Measurements from ENCODE around the gene INVS.
"Not testable (repeated sequence)": the region's sequence is repeated elsewhere in the genome, so short reads cannot be mapped to it uniquely, and the experiment has no call there.

Gene INVS, protein sequence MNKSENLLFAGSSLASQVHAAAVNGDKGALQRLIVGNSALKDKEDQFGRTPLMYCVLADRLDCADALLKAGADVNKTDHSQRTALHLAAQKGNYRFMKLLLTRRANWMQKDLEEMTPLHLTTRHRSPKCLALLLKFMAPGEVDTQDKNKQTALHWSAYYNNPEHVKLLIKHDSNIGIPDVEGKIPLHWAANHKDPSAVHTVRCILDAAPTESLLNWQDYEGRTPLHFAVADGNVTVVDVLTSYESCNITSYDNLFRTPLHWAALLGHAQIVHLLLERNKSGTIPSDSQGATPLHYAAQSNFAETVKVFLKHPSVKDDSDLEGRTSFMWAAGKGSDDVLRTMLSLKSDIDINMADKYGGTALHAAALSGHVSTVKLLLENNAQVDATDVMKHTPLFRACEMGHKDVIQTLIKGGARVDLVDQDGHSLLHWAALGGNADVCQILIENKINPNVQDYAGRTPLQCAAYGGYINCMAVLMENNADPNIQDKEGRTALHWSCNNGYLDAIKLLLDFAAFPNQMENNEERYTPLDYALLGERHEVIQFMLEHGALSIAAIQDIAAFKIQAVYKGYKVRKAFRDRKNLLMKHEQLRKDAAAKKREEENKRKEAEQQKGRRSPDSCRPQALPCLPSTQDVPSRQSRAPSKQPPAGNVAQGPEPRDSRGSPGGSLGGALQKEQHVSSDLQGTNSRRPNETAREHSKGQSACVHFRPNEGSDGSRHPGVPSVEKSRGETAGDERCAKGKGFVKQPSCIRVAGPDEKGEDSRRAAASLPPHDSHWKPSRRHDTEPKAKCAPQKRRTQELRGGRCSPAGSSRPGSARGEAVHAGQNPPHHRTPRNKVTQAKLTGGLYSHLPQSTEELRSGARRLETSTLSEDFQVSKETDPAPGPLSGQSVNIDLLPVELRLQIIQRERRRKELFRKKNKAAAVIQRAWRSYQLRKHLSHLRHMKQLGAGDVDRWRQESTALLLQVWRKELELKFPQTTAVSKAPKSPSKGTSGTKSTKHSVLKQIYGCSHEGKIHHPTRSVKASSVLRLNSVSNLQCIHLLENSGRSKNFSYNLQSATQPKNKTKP

DNA sequence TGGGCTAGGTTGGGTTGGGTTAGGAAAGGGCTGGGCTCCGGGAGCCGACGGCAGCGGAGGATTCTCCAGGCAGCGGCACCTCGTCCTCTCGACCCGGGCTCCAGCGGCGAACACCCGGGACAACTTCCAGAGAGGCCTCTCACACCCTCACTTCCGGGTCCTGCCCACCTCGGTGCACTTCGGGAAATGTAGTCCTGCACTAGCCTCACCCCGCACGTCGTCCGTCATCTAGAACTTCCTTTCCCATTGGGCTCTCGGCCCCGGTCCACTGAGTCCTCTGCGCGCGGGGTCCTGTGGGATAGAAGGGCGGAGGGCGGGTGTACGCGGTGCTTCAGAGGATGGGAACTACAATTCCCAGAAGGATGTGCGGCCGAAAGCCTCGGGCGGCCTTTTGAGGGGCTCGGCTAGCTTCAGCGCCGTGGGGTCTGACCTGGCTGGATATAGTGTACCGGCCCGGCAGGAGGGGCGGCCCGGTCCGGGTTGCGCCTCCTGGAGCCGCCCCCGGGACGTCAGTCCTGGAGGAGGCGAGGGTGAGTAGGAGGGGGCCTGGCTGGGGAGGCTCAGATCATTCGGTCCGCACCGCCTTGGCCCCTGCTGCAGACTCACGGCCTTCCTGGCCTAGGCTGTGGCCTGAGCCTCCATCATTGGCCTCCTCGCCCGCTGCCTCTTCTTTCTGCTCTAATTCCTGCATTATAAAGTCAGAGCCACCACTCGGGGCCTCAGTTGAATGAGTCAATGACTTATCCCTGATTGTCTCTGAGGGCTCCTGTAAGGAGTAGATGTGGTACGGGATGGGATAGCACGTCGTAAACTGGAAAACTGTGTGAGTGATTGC, at the start of gene INVS, which contains the start of gene ERP44:
TSS of gene INVS (plus strand) at position 357 of the 835 bp plus-strand sequence. CDS start 5,279 bp downstream, outside the sequence.
TSS of gene ERP44 (minus strand) at position 114 of the 835 bp plus-strand sequence. CDS start 160 bp downstream, outside the sequence.
- peak; percentile 100 for DNase-seq (ENCODE audit: low spot score)

DNA sequence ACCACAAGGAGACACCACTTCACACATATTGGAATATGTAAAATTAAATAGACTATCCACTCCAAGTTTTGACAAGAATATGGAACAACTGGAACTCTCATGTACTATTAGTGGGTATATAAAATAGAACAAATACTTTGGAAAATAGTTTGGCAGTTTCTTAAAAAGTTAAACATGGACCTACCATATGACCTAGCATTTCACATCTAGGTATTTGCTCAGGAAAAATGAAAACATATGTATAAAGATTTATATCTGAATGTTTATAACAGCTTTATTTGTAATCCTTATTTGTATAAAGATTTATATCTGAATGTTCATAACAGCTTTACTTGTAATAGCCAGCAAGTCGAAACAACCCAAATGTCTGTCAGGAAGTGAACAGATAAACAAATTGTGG, 49.5 kb upstream of the INVS start:
- no peak for DNase-seq (ENCODE audit: low spot score)

DNA sequence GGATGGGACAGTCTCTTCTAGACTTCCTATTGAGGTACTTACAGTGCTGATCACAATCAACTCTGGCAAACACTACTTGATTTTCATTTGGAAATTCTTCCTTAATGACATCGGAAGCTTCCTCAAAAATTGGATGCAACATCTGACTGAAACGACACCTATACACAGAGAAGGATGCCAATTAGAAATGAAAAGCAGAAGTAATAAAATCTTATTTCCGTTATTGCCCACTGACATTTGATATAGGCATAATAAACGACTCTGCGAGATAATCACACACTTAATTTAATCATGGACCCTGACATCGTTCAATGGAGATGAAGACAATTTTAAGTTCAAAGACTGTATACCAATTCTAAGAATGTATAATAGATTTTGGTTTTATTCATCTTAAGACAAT, 46.7 kb upstream of the INVS start:
- DNase-seq (ENCODE audit: low spot score) = no peak

DNA sequence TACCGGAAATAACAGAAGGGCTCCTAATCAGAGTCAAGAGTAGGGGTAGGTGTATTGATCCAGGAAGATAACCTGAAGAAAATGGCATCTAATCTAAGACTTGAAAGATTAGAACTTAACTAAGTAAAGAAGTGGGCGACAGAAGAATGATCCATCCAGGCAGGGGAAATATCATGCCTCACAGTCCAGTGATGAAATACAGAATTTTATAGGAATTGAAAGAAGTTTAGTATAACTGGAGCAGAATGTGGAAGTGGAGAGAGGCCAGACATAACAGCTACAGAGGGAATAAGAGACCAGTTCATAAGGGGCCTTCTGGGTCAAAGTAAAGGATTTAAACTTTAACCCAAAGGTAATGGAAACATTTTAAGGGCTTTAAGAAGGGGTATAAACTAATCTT, 42.5 kb upstream of the INVS start:
- no peak for DNase-seq (ENCODE audit: low spot score)

DNA sequence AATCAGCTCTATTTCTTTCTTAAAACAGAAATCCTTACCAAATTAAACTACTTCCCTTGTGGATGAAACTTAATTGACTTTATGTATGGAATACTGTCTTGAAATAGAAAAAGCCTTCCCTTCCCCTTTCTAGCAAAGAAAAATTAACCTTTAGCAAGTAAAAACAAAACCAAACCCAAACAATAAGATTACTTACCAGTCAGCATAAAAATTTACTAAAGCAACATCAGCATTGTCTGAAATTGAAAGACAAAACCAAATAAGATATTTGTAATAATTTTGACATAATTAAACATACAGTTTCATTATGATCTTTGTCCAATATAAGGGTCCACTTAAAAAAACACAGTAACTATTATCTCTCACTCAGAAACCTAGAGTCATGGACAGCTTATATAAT, 41.4 kb upstream of the INVS start:
- DNase-seq (ENCODE audit: low spot score) = no peak

DNA sequence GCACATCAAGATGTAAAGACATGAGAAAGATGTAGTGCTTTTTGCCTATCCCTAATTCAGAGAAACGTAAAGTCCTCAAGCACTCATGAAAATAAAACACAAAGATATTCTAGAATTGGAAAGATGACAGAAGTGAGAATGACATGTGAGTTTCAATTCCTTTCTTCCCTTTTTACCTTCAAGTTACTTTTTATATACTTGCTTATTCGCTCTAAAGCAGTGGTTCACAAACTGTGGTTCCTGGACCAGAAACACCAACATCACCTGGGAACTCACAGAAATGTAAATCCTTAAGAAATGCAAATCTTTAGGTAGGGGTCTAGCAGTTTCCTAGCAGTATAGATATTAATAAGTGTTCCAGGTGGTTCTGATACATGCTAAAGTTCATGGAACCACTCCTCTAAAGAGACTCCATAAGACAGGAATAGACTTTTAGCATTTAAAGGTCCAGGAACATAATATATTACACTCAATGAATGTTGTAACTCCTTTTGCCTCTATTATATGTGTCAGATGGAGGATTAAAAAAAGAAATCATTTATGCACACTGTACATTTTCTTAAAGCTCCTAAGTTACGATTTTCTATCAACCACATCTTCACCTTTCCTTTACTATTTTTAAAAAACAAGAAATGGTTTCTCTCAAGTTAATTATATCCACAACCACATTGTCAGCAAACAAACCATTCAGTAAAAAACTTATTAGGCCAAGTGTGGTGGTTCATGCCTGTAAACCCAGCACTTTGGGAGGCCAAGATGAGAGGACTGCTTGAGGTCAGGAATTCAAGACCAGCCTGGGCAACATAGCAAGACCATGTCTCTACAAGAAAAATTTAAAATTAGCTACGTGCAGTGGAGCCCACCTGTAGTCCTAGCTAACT, 40.1 kb upstream of the INVS start:
- no peak for DNase-seq (ENCODE audit: low spot score)

DNA sequence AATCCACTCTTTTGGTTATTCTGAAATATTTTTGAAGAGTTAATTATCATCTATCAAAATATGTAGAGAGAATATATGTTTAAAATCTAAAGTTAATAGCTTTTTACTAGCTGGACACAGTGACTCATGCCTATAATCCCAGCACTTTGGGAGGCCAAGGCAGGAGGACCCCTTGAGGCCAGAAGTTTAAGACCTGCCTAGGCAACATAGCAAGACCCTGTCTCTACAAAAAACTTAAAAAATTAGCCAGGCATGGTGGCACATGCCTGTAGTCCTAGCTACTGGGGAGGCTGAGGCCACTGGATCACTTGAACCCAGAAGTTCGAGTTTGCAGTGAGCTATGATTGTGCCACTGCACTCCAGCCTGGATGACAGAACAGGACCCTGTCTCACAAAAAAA, 36.4 kb upstream of the INVS start:
- DNase-seq (ENCODE audit: low spot score) = not testable (repeated sequence)

DNA sequence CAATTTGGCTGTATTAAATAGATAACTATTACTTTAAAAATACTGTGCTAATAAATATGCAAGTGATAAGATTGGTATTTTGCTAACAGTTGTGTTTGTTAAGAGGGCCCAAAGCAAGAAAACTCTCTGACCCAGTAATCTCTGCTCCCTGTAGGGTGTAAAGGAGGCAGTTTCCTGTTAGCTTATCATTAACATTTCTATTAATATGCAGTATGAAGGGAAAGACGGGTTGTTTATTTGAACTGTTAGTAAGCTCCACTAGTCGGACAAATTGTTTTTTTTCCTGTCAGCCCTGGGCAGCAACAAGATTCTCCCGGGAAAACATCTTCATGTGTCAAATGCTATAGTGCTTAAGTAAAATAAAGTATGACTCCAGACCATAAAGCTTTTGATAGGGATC, 35.9 kb upstream of the INVS start:
- no peak for DNase-seq (ENCODE audit: low spot score)

DNA sequence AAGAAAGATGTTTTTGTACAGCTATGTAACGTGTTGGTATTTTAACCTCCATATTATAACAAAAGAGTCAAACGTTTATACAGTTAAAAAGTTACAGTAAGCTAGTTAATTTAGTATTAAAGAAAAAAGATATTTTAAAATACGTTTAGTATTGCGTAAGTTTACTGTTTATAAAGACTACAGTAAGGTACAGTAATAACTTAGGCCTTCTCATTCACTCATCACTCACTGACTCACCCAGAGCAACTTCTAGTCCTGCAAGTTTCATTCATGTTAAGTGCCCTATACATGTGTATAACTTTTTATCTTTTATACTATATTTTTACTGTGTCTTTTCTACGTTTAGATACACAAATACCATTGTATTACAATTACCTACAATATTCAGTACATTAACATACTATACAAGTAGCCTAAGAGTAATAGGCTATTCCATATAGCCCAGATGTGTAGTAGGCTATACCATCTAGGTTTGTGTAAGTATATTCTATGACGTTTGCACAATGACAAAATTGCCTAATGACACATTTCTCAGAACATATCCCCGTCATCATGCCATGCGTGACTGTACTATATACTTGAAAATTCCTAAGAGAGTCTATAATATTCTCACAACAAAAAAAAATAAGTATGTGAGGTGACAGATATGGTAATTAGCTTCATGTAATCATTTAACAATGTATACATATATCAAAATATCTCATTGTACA, 34.0 kb upstream of the INVS start:
- no peak for DNase-seq (ENCODE audit: low spot score)

DNA sequence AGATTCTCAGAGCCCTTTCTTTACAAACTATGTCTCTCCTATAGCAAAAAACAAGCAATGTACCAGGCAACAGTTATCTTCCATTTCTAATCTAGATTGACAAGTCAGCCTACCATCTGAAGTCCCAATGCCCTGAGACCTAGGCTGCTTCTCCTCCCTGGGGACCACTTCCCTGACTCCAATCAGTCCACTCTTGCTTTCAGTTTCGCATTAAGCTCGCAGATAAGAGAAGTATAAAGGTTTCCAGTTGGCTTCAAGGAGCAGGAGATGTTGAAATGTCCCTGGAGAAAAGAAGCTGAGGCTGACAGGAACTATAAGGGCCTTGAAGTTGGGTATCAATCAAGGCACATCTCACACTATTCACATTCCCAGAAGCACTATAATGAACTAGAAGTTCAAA, 32.5 kb upstream of the INVS start:
- DNase-seq (ENCODE audit: low spot score) = no peak

DNA sequence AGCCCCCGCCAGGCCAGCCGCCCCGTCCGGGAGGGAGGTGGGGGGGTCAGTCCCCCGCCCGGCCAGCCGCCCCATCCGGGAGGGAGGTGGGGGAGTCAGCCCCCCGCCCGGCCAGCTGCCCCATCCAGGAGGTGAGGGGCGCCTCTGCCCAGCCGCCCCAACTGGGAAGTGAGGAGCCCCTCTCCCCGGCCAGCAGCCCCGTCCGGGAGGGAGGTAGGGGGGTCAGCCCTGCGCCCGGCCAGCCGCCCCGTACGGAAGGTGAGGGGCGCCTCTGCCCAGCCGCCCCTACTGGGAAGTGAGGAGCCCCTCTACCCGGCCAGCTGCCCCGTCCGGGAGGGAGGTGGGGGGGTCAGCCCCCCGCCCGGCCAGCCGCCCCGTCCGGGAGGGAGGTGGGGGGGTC, 31.1 kb upstream of the INVS start:
- DNase-seq (ENCODE audit: low spot score) = not testable (repeated sequence)

DNA sequence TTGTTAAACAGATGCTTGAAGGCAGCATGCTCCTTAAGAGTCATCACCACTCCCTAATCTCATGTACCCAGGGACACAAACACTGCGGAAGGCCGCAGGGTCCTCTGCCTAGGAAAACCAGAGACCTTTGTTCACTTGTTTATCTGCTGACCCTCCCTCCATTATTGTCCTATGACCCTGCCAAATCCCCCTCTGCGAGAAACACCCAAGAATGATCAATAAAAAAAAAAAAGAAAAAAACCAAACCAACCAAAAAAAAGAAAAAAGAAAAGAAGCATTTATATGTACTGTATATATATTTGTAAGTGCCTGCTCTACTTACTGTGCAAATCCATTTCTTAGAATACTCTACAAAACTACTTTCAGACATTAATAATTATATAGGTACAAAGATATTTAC, 30.0 kb upstream of the INVS start:
- DNase-seq (ENCODE audit: low spot score) = not testable (repeated sequence)

DNA sequence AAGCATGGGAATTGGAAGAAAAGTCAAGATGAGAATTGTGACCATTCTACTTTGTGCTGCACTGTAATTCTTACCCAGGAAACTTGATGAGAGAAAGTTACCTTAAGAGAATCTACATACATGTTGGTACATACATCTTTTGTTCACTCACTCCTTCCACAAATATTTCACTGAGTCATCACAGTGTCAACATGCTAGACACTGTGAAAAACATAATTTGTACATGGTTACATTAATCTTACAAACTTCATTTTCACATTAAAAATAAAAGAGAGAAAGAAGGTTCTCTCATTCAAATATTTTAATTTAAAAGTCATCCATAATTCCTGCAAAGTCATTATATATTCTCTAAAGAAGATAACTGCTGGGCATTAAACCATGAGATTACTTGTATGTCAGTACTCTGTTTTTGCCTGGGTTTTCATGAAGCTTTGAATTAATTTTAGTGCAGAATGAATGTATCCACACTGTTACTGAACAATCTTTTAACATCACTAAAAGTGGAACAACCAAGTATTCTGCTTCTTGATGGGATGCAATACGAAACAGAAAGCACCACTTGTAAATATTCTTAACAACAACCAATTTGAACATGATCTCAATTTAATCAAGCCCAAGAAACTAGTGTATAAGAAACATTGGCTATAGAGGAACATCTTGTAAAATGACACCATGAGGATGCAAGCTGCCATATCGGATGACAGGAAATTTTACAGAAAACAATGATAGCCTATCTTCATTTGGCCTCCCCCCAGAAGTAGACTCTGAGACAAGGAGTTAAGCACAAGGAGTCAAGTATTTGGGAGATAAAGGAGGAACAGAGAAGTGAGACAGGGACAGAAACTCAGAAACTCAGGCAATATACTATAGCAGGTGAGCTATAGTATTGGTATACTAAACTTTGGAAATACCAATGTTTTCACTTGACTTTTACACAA, 28.7 kb upstream of the INVS start:
- no peak for DNase-seq (ENCODE audit: low spot score)

DNA sequence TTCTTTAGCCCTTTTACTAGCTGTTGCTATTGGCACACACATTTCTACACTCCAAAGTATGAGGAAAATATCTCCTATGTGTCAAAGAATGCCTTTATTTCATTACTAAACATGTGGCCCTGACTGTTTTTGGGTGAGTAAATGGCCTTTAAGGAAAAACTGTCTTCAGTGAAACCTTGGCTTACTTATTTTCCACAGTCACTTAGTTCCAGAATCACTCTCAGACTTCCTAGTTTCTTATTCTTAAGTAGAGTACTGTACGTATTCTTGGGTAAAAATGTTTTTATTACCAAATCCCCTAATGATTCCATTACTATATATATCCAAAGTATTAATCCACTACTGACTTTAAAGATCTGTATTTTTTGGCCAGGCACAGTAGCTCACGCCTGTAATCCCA, 27.8 kb upstream of the INVS start:
- DNase-seq (ENCODE audit: low spot score) = no peak

DNA sequence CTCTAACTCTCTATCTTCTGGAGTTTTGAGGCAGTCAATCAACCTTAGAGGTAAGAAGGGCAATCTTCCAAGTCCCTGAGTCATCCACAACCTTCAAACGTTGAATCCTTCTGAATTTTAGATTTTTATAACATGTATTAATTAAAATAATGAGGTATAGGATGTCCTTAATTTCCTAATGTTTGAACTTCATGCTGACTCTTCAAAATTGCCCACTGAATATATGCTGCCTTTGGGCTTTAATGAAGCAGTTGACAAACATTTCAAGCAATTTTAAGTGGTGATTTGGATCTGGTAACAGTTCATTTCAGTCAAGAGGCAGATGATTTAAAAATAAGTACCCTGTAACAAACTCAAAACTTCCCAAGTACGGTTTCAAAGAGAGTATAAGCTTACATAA, 26.2 kb upstream of the INVS start:
- no peak for DNase-seq (ENCODE audit: low spot score)

DNA sequence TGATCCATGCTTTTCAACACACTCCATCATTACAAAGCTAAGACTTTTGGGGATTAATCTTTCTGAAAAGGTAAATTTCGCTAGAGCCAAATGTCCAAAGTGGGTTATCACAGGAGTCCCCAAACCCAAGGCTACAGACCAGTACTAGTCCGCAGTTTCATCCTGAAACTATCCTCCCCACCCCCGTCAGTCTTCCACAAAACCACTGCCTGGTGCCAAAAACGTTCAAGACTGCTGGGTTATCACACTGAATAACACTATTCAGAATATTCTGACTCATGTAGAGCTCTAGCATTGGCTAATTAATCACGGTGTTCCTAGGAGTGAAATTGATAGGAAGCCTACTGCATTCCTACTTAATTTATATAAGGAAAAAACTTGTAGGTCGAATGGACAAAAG, 24.9 kb upstream of the INVS start:
- DNase-seq (ENCODE audit: low spot score) = peak; percentile 5

DNA sequence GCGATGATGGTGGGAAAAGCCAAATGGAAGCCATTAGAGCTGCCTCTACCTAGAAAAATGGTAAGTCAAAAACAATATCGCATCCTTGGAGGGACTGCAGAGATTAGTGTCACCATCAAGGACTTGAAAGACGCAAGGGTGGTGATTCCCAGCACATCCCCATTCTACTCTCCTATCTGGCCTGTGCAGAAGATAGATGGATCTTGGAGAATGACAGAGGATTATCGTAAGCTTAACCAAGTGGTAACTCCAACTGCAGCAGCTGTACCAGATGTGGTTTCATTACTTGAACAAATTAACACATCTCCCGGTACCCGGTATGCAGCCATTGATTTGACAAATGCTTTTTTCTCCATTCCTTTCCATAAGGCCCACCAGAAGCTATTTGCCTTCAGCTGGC, 24.1 kb upstream of the INVS start:
- DNase-seq (ENCODE audit: low spot score) = no peak

DNA sequence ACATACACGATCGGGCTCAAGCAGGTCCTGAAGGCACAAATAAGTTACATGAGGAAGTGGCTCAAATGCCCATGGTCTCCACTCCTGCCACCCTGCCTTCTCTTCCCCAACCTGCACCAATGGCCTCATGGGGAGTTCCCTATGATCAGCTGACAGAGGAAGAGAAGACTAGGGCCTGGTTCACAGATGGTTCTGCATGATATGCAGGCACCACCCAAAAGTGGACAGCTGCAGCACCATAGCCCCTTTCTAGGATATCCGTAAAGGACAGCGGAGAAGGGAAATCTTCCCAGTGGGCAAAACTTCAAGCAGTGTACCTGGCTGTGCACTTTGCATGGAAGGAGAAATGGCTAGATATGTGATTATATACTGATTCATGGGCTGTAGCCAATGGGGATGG, 22.8 kb upstream of the INVS start:
- DNase-seq (ENCODE audit: low spot score) = not testable (repeated sequence)

DNA sequence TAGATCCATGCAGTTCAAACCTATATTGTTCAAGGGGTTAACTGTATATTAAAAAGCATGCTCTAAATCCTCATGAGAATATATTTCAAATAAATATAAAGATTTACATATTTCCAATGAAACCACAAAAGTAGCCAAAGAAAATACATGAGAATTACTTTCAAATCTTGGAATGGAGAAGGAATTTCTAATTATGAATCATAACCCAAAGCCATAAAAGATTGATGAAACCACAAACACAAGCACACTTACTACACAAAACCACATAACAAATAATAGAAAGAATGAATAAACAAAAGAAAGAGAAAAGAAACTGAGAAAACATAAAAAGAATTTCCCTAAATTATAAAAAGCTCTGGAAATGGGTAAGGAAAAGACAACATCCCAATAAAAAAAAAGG, 16.3 kb upstream of the INVS start:
- DNase-seq (ENCODE audit: low spot score) = no peak
